GM18498 (cell line): ENCODE data around the gene TMEM121B.

Experiments used
- ATAC-seq: cut with Tn5 transposase; IDR thresholded peaks from one replicate; pipeline ENCODE4 v1.9.1; 2021; ENCODE audit warnings: mild to moderate bottlenecking, moderate library complexity; ENCODE audit not compliant: unreplicated experiment

Gene TMEM121B

GRCh38 chr22:17140022-17140421, 18.9 kb upstream of the TMEM121B start:
- no peak for ATAC-seq

DNA sequence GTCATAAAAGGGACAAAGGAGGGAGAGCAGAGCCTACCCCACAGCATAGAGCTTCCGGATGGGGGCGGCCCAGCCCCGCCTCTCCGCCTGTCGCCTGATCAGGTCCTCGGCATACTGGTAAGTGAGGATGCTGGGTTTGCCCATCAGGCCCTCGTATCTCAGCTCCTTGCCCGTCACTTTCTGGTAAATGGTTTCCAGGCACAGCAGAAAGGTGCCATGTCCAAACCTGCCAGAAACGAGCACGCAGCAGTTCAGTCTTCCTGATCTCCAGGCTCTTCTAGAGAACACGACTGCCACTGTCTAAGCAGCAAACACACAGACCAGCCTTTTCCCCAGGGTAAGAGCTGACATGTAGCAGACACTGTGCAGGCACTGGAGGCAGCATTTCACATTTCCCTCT, 17.4 kb upstream of the TMEM121B start:
- no peak for ATAC-seq

DNA sequence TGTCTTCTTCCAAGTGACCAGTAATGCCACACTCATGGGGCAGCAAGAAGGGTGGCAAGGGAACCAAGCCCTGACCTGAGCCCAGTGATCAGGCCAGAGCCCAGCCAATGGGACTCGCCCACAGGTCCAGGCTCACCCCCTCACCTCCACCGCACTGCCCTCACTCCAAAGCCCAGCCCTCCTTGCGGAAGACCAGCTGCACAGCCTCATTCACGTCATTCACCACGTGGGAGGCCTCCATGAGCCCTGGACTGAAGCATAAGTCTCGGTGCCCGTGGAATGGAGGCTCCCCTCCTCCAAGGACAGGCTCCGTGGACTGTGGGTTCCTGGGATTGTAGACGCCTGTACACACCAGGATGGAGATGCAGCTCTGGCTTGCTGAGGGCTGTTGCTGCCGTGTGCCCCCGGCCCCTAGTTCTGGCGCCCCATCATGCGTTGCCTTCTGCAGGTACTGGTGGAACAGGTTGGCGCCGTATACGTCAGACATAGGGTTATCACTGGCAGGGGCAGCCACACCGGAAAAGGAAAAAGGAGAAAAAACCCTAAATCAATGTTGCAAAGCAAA, 16.8 kb upstream of the TMEM121B start:
- ATAC-seq = no peak

GRCh38 chr22:17137170-17137569, 16.0 kb upstream of the TMEM121B start:
- no peak for ATAC-seq

- ATAC-seq = no peak
Observed at GRCh38 chr22:17135153-17135760, 14.1 kb upstream of the TMEM121B start.

DNA sequence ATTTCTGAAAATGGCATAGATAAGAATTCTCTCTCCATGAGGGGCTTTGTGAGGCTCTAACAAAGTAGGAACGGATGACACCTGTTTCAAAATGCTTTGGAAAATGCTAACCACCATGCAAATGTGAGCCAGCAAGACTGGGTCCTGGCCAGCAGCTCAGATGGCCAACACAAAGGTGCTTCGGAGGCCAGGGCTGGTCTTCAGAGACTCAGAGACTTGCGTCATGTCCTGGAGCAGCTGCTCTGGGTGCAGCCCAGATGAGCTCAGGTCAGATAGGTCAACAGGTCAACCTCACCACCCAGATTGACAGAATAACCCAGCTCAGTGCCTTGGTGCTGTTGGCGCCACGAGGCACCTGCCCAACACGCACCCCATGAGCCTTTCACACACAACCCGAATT, 12.0 kb upstream of the TMEM121B start:
- ATAC-seq = no peak

GRCh38 chr22:17132112-17132511, 11.0 kb upstream of the TMEM121B start:
- no peak for ATAC-seq

GRCh38 chr22:17131686-17132085, 10.5 kb upstream of the TMEM121B start:
- no peak for ATAC-seq

DNA sequence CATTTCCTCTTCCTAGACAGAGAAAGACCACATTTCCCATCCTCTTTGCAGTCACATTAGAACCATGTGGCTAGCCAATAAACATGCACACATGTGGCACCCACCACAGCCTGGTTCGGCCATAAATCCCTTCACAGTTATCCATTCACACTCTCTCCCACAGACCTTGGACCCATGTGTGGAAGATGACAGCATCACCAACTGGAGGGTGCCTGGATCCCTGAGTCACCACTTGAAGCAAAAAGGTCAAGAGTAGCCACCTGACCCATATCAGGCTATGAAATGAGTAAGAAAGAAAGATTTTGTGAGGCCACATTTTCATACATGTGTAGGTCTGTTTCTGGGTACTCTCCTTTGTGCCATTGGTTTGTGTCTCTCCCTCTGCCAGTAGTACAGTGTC, 9.0 kb upstream of the TMEM121B start:
- no peak for ATAC-seq

- no peak for ATAC-seq
Observed at GRCh38 chr22:17120711-17121232, 388 bp downstream of the TMEM121B start.

DNA sequence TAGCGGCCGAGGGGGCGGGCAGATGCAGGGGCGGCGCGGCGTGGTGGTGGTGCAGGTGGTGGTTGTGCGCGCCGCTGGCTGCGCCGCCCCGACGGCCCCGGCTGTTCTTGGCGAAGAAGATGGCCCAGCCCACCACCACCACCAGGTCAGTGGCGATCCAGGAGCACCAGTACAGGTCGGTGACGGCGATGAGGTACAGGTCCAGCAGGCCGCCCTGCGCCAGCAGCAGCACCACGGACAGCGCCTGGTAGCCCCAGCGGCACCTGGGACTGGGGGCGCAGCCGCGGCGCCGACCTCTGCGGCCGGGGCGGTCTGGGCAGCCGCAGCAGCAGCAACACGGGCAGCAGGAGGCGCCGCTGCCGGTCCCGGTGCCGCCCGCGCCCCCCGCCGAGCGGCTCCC, 879 bp downstream of the TMEM121B start:
- no peak for ATAC-seq

GRCh38 chr22:17119481-17120202, 1.5 kb downstream of the TMEM121B start:
- no peak for ATAC-seq

GRCh38 chr22:17118342-17118741, 2.8 kb downstream of the TMEM121B start:
- no peak for ATAC-seq

DNA sequence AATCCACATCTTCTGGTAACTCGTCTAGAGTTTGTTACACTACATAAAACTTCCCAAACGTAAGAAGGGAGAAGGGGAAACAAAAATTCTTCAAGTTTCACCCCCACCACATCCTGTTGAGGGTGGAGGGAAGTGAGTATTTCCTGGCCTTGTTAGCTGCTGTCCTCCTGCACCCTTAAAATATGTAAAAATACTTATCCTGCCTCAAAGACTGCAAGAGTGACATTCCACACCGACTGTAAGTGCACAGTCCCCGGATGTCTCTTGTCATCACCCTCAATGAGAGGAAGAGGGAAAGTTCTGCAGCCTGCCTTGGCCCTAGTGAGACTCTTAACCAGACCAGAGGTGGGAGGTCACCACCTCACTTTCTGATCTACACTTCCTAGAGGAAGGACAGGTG, 3.3 kb downstream of the TMEM121B start:
- no peak for ATAC-seq

- no peak for ATAC-seq
Observed at GRCh38 chr22:17117400-17117799, 3.8 kb downstream of the TMEM121B start.

- no peak for ATAC-seq
Observed at GRCh38 chr22:17116572-17117330, 4.4 kb downstream of the TMEM121B start.

- no peak for ATAC-seq
Observed at GRCh38 chr22:17115945-17116565, 5.1 kb downstream of the TMEM121B start.

DNA sequence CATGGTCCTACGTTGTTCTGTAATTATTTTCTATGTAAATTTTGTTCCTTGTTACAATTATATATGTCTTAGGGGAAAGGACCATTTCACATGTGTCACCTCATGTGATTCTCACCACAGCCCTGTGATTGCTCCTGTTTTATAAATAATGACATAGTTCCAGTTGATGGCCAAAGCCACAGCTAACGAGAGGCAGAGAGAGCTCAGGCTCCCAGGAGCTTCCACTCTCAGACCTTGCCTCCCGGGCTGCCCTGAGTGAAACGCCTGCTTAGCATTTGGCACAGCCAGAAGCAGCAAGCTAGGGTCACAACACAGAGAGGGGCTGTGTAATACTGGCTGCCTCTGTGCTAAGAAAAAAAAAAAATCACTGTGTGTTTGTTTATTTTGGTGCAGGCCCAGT, 5.9 kb downstream of the TMEM121B start:
- no peak for ATAC-seq

GRCh38 chr22:17114898-17115235, 6.3 kb downstream of the TMEM121B start:
- no peak for ATAC-seq

DNA sequence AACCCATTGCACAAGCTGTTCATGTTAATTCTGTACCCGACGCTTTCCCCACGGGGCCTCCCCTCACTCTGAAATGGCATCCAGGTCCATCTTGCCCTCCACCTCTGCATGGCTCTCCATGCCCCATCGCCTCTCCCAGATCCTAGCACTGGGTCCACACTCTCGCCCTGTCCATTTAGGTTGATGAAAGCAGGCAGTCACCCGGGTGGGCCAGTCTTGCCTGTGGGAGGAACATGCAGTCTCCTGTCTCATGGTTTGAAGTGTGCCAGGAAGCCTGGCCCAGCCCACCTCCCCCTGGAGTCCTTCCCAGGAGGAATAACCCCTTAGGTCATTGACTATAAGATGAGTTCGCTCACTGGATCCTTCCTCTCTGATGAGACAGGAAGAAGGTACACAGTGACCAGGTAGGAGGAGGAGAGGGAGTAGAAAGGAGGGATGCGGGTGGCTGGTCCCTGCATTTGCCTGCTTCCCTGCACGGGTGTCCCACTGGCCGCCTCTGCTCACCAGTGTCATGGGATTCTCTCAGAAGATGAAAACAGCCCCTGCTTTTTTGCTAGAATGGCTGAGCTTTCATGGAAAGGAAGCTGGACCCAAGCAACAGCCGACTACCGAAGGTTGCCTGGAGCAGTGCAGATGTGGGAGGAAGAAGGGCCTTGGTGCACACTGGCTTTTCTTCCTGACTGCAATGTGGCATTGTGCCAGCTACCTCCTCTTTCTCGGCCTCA, 6.8 kb downstream of the TMEM121B start:
- ATAC-seq = no peak

GRCh38 chr22:17113600-17113999, 7.6 kb downstream of the TMEM121B start:
- ATAC-seq = no peak
